ENCODE measurements around the gene WASL.

Gene WASL

DNA sequence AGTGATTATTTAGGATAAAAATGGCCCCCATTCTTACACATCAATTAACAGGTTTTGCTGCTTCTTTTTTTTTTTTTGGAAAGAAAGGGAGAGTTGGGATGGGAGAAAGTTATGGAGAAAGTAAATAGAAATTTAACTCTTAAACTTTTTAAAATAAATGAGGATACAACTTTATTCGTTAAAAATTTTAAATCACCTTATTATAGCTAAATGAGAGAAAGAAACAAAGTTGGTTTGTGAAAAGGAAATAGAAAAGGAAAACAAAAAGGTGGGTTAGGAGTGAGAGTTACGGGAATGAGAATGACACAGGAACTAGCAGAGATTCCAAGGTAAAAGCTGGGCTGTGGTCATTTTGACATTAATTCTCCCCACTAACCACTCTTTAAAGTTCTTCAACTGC is 58.3 kb downstream of the WASL start:
- no peak for DNase-seq (ENCODE audit: low read depth)

GRCh38 chr7:123689250-123689649 is 59.6 kb downstream of the WASL start:
- DNase-seq (ENCODE audit: low read depth) = no peak

DNA sequence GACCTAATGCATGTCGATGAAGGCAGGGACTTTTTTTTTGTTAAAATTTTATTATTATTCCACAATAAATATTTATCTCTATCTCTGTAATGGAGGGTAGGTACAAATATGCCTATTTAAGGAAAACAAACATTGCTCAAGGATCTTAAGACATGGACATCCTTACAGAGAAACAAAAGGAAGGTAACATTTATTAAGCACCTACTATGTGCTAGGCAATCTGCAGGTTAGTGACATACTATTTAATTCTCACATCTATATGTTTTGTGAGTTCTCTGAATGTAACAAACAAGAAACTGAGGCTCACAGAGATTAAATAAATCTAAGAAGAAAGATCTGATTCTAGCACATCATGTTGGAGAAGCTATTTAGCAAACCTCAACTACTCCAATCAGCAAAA is 61.1 kb downstream of the WASL start:
- no peak for DNase-seq (ENCODE audit: low read depth)

DNA sequence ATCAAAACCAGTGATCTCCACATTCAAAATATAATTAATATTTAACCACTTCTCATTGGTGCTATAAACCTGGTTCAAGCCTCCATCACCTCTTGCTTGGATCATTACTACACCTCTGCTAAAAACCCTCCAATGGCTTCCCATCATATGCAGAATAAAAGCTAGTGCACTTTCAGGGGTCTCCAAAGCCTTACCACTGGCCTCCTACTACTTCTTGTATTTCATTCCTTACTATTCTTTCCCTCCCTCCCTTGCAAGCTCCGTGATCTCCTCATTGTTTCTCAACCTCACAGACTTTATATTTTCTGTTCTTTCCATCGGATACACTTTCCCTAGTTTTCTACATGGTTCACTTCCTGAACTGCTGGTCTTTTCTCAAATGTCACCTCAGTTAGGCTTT is 61.6 kb downstream of the WASL start:
- no peak for DNase-seq (ENCODE audit: low read depth)

DNA sequence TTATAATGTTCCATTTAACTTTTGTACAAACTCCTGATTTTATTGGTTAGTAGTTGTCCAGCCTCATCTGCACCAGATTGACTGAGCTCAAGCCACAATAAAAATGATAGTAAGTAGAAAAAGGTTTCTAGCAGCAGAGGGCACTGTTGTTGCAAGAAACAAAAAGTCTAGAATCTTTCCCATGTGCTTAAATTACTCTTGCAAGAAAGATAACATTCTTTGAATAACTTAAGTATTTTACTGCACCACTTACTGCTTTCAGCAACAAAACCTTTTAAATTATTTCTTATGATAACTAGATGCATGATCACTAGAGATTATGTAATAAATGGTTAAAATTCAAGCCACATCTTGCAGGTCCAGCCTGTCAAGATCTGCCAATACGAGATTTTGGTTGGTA is 66.1 kb downstream of the WASL start:
- no peak for DNase-seq (ENCODE audit: low read depth)

DNA sequence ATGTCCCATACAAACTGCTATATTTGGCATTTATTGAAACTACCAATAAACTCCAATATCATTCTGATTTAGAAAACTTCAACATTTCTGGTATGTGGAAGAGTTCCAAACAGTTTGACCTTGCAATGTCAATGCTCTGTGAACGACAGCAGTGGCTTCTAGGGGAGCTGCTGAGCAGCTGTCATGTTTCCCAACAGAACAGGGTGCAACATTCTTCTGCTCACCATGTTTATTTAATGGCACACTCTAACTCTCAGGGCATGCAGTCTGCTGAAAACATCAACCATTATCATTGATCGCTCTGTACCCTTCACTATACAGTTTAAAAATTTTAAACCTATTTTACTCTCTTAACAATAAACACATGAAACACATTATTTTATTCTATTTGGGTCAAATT is 67.2 kb downstream of the WASL start:
- no peak for DNase-seq (ENCODE audit: low read depth)

GRCh38 chr7:123680580-123680979 is 68.2 kb downstream of the WASL start:
- no peak for DNase-seq (ENCODE audit: low read depth)

DNA sequence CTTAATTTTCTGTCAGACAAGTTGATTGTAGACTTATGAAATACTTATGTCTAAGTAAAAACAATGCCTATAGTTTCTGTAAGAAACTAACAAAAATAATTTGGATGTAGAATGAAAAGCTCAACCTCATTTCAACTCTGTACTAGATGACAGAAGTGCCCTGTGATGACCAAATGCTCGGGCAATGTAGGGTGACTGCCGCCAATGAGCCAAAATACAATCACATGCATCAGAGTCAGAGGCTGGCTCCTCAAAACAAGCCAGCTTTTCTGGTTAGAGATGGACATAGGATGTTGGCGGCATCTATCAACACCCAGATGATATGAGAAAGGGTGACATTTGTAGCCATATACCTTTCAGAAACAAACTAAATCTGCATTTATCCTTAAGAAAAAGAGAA is 69.2 kb downstream of the WASL start:
- no peak for DNase-seq (ENCODE audit: low read depth)

- no peak for DNase-seq (ENCODE audit: low read depth)
Measured at GRCh38 chr7:123677061-123677715, 71.6 kb downstream of the WASL start.

DNA sequence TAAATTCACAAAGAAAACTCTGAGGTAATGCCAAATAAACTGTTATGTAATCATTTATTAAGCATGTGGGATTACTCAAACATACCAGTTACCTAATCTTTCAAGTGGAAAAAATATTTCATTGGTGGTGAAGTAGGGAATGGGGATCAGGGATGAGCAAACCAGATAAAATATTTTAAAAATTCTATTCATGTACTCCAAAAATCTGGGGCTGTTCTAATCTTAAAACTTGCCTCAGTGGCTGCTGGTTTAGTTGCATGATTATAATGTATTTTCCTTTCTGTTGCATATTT is 73.7 kb downstream of the WASL start:
- no peak for DNase-seq (ENCODE audit: low read depth)

DNA sequence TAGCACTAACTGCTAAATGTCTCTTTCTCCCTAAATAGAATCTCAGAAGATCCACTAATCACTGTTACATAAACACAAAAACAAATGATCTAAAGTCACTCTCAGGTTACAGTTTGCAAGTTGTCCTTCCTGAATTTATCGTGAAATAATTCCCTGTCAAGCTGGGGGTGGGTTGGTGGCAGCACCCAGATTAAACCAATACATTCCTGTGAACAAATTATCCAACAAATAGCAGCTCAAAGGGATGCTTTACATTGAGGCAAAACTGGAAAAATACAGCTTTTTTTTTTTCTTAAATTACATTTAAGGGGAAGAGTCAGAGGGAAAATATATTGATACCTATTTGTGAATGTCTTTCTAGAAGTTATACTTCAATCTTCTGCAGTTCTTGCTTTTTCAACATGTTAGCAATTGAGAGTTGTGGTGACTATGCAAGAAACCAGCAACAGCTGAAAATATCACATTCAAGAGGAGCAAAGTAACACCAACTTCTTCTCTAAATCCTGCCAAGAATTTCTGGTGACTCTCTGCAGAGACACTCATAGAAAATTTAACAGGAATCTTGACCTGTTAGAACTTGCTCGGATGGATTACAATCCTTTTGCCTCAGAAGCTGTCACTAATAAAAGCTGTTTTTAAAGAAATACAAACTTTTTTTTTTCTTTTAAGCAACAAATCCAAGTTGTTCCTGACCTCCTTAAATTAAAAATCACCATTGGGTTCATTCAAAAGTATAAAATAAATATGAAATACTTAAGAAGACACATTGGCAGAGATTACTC is 74.2 kb downstream of the WASL start:
- DNase-seq (ENCODE audit: low read depth) = no peak

DNA sequence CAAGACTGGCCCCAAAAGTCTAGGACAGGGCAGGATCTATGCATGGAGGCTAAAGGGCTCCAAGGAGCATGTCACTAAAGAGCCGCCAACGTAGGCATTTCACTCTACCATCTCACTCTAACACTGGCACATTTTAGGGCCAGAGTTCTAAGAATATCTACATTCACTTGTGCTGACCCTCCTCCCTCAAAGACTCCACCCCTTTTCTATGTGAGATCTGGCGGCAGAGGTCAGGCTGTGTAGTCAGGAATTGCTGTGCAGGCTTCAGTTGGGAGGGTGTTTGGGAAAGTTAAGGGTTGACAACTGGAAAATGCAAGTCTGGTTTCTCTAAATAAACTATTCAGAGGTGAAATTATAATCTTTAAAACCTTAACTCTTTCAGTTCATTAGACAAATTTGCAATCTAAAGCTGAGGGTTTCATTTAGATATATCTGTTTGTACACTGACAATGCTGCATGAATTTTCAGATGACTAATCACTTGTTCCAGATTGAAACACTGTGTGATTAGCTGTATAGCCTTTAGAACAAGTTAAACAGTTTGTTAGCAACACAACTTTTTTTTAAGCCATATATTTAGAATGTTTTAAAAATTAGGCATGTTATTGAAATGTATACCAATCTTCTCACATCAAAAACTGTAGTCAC is 74.9 kb downstream of the WASL start:
- DNase-seq (ENCODE audit: low read depth) = no peak

DNA sequence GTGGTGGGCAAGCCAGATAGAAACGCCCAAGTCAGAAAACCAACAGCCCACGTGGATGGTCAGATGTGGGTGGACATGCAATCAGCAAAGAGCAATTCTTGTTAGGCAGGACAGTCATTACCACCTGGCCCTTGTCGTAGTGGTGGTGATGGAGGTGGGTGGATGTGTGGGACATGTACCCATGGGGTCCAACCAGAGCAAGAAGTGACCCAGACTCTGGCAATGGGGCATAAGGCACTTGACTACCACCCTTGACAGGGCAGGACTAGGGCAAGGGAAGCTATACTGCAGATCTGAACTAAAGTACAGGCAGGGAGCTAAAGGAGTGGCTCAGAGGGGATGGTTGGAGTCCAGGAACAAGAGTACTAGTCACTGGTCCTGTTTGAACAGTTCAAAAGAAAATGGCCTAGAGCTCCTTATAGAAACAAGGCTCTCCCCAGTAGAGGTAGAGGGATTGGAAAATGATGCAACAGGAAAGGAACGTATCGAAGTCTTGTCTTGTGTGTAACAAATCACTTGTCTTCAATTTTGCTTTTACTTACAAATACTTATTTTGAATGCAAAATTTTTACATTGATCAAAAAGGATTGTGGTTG is 75.6 kb downstream of the WASL start:
- no peak for DNase-seq (ENCODE audit: low read depth)

DNA sequence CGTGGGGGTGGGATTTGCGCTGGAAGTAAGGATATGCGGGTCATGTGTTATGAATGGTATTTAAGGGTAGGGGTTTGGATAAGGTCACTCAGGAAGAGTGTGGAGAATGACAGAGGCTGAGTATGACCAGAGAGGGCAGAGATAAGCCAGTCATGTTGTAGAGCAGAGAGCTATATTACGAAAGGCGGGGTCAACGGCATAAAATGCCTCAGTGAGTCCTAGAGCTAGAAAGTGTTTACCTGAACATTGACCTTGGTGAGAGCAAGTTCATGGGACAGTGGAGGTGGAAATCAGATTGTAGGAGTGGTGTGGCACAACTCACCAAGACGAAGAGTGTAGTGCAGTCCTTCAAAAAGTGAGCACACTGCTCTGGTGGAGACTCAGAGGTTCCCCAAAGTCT is 79.3 kb downstream of the WASL start:
- no peak for DNase-seq (ENCODE audit: low read depth)

DNA sequence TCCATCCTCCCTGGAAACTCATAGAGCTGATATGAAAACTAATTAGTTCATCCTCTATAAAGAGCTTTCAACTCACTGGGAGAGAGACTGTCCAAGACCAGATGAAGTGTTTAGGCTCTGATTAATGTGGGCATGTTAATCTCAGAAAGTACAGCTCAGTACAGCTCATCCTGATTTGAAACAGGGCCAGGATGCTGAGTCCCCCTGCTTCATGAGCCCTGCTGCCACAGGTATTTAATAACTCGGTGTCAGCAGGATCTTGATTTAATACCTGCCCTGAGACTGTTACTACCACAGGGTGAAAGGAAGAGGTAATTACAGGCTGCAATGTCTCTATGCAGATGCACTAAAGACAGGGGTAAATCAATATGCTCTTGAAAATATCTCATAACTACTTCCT is 82.3 kb downstream of the WASL start:
- no peak for DNase-seq (ENCODE audit: low read depth)

- DNase-seq (ENCODE audit: low read depth) = no peak
Measured at GRCh38 chr7:123665896-123666295, 82.9 kb downstream of the WASL start.

- DNase-seq (ENCODE audit: low read depth) = no peak
Measured at GRCh38 chr7:123665157-123665556, 83.6 kb downstream of the WASL start.

- no peak for DNase-seq (ENCODE audit: low read depth)
Measured at GRCh38 chr7:123663200-123663599, 85.6 kb downstream of the WASL start.

DNA sequence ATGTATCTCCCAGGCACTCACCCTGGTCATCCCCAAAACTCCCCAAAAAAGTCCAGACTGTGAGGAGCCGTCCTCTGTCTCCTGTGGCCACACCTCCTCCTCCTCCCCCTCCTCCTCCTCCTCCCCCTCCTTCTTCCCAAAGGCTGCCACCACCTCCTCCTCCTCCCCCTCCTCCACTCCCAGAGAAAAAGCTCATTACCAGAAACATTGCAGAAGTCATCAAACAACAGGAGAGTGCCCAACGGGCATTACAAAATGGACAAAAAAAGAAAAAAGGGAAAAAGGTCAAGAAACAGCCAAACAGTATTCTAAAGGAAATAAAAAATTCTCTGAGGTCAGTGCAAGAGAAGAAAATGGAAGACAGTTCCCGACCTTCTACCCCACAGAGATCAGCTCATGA is 86.0 kb downstream of the WASL start:
- no peak for DNase-seq (ENCODE audit: low read depth)

DNA sequence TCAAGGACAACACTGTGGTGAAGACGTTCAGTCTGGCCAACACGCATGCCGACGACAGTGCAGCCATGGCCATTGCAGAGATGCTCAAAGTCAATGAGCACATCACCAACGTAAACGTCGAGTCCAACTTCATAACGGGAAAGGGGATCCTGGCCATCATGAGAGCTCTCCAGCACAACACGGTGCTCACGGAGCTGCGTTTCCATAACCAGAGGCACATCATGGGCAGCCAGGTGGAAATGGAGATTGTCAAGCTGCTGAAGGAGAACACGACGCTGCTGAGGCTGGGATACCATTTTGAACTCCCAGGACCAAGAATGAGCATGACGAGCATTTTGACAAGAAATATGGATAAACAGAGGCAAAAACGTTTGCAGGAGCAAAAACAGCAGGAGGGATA is 86.5 kb downstream of the WASL start:
- no peak for DNase-seq (ENCODE audit: low read depth)

- DNase-seq (ENCODE audit: low read depth) = no peak
Measured at GRCh38 chr7:123661765-123662164, 87.0 kb downstream of the WASL start.

- no peak for DNase-seq (ENCODE audit: low read depth)
Measured at GRCh38 chr7:123660514-123661354, 88.1 kb downstream of the WASL start.
